HG02981 (cell line): ENCODE measurements around the gene LIF.

Experiments used
- ATAC-seq: cut with Tn5 transposase; IDR thresholded peaks from one replicate; pipeline ENCODE4 v1.9.1; 2021; ENCODE audit warnings: mild to moderate bottlenecking, moderate library complexity; ENCODE audit not compliant: unreplicated experiment

Gene LIF

GRCh38 chr22:30265131-30265720 lies 18.7 kb upstream of the LIF start:
- ATAC-seq = no peak

DNA sequence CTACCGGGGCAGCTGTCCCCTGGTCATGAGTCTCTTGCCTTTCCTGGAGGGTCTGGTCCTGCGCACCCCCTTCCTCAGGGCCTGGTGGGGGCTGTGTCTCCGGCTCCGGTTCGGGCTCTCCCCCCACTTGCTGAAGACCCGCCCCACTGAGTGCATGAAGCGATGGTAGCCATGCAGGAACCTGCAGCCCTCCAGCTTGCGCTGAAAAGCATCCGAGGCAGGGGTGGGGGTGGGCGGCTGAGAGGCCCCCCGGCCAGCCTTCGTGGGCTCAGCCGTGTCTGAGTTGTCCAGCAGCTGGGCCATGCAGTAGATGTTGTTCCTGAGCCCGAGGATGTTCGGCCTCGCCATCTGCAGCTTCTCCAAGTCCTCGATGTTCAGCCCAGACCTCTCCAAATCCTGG lies 17.3 kb upstream of the LIF start:
- ATAC-seq = no peak

GRCh38 chr22:30262917-30263741 lies 16.6 kb upstream of the LIF start:
- no peak for ATAC-seq

GRCh38 chr22:30262112-30262511 lies 15.6 kb upstream of the LIF start:
- no peak for ATAC-seq

DNA sequence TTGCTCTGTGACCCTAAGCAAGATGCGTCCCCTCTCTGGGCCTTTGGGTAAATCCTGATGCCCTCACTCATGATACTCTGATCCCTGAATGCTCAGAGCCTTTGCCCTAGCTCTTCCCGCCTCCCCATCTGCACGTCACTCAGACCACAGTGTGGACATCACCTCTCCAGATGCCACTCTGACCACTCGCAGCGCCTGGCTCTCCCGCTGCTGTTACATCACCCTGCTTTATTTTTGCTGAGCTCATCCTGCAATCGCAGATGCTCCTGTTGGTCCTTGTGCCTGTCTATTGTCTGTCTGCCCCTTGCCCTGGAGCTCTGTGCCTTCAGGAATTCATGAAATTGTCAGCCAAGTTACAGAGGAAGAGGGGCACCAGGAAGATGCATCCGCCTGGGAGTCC lies 14.6 kb upstream of the LIF start:
- no peak for ATAC-seq

DNA sequence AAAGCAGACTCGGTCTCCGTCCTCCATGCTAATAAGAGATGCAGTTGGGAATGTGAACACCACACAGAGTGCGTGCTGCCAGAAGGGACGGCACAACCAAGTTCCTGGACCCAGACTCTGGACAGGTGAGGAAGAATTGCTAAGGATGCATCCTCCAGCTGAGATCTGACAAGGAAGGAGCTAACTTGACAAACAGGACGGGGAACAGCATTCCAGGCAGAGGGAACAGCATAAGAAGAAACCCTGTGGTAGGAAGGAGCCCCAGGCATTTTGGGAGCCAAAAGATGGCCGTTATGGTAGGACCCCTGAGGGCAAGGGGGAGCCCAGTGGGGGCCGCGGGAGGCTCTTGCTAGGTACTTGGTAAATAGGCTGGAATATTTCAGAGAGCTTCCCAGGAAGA lies 14.1 kb upstream of the LIF start:
- no peak for ATAC-seq

DNA sequence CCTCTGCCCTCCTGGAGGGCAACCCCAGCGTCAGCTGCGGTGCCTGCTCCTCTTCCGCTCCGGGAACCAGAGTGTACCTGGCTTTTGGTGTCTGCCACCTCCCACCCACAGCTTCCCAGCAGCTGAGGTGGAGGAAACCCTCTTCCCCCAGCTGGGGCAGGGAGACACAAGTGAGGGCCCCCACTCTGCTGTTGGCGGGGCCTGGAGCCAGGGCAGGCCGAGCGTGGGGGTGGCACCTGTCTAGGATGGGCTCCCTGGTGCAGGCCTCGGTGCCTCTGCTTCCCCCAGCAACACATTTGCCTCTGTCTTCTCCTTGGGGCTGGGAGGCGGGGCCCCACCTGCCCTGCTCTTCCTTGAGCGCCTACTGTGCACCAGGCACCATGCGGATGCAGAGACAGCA lies 13.7 kb upstream of the LIF start:
- ATAC-seq = no peak

DNA sequence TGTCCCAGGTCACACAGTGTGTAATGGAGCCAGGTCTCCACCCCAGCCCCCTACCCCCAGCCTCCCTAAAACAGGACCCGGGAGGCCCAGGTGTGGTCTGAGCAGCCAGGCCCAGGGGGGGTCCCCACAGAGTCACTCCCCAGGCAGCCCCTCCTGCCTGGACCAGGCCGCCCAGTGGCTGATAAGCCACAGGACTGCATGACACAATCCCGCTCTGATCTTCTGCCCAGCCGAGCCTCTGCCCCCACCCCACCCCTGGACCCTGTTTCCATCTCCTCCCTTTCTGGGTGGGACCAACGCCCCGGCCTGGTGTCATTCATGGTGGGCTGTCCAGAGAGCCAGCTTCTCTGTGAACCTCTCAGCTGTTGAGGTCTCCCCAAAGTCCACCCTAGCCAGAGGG lies 7.8 kb upstream of the LIF start:
- ATAC-seq = no peak

DNA sequence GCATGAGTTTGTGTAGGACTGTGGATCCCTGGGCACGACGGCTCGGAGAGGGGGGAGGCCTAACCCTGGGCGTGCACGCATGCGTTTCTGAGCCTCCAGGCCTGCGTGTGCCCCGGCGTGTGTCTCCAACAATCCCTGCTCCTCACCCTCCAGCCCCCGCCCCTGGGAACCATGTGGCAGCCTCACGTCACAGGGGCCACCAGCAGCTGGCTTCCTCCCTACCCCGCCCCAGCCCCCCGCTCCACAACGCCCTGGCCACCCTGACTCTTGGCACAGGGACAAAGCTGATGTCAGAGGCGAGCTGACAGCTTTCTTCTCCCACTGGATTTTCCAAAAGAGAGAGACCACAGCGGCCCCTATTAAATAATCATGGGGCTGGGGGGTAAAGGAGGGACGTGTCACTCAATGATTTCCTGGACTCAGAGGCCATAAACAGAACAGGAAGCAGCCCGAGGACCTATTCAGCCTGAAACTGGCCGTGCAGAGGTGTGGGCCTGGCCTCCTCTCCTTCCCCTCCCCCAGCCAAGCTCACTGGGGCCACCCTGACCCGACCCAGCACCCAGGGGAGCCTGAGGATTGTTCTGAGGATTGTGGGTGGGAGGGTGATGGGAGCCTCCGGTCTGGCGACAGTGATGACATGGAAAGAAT lies 6.8 kb upstream of the LIF start:
- no peak for ATAC-seq

- ATAC-seq = no peak
These were observed 6.0 kb upstream of the LIF start for GRCh38 chr22:30252411-30253204.

DNA sequence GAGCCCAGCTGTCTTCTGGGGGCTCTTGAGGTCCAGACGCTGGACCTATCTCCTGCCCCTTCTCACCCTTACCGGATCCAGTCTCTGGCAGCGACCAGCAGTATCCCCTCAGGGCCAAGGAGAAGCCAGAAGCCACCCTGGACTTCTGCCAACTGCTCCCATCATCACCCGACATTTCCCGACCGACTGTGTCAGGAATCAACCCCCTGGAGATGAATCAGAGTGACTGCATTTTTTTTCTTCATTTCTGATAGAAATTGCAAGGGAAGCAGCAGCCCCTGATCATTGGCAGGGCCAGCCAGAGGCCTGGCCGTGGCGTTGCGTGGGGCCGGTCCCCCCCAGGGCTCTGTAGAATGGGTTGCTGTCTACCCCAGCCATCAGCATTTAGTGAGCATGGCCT lies 5.2 kb upstream of the LIF start:
- ATAC-seq = no peak

GRCh38 chr22:30250661-30251267 lies 4.2 kb upstream of the LIF start:
- ATAC-seq = no peak

GRCh38 chr22:30250039-30250565 lies 3.5 kb upstream of the LIF start:
- no peak for ATAC-seq

DNA sequence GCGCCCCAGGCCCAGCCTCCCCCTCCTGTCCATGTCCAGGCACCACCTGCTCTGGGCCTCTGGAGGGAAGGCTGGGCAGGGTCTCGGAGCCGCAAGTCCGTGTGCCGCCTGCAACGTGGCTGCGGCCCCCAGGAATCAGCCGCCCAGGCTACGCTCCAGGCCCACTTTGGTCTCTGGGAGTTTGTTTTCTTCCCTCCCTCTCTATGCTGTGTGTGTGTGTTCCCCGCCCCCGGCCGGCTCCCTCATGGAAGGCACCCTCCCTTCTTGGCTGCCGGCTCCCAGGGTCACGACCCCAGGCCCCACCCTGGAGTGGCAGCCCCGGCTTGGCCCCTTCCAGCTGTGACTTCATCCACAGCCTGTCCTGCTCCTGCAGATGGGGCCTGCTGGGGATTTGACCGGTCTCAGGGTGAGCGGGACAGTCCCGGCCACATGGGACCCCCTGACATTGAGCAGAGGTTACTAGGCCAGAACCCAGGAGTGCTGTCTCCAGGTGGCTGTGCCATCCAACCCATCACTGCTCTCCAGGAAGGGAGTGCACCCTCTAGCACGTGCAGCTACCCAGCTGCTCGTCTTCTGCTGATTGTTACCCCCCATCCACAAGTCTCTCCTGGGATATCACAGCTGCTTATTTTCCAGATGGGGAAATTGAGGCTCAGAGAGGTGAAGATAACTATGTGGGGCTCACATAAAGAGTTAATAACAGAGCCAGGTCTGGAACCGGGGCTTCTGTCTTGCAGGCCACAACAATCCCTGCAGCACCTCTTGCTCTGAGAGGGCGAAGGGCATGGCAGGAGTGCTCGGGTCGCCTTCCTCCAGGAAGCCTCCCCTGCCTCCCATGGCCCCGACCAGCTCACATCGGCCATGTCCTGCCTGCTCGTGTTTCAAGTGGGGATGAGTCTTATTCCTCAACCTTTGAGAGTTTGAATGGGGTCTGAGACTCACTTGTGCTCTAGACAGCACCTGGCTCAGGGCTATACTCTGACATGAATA lies 2.8 kb upstream of the LIF start:
- no peak for ATAC-seq

DNA sequence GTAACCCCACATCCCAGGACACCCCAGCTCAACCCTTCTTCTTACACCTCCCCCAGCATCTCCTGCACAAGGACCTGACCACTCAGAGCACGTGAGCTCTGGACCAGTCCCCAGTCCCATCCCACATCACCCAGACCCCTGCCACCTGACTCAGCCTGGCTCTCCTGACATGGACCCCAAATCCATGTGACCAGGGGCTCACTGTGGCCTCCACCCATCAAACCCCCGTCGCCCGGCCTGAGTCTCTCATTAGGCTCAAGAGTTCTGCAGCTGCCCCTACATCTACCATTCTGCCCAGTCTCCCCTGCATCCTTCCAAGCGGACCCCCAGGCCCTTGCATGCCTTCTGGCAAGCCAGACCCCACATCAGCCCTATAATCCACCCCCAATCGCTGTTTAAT lies 1.9 kb upstream of the LIF start:
- no peak for ATAC-seq

GRCh38 chr22:30247974-30248373 lies 1.4 kb upstream of the LIF start:
- ATAC-seq = no peak

DNA sequence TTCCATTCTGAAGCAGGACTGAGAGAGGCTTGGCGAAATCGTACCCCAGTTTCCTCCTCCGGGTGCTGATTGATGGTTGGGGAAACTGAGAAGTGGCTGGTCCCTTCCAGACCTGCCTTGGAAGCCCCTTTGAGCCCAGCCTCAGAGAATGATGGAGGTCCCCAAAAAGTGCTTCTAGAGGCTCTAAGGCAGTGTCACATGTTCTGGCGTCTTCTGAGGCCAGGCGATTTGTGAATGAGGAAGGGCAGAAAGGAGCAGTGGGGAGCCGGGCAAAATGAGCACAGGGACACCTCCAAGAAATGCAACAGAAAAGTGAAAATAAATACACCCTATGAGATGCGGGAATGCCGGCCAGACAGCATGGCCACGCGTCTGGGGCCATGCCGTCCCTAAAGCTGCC lies 1.0 kb upstream of the LIF start:
- no peak for ATAC-seq

GRCh38 chr22:30246814-30247376 lies 336 bp upstream of the LIF start:
- no peak for ATAC-seq
